ENCODE measurements around the gene DUSP23. TPM values are rescaled to one million over a fixed set of nuclear protein-coding genes. Genes with fewer than 3 reads are reported as not detected.

Gene DUSP23
- total RNA-seq, 1 experiment from 2014 or later, result 31.0 TPM

GRCh38 chr1:159823406-159823805 is 42.6 kb downstream of the DUSP23 start:
- Histone ChIP-seq H3K4me1 (ENCODE audit: insufficient read depth, low read length, poor library complexity, severe bottlenecking) (peaks cover 7% of the 10 kb centered on the region), H3K27me3 (replicated peaks; ENCODE audit: insufficient read depth, low read depth, low read length, poor library complexity) (no peaks in the 10 kb centered on the region), H3K27ac (ENCODE audit: low read depth, low read length, poor library complexity, severe bottlenecking) (no peak overlapping the region), H3K4me3 (ENCODE audit: low read depth, low read length, poor library complexity, severe bottlenecking) (no peak overlapping the region), H3K9me3 (ENCODE audit: low read depth, low read length, poor library complexity, severe bottlenecking) (no peaks in the 10 kb centered on the region), H3K36me3 (ENCODE audit: insufficient read depth, low read length, poor library complexity, severe bottlenecking) (no peaks in the 10 kb centered on the region)
- DNase-seq (ENCODE audit: low spot score), result no peak
- TF ChIP-seq, protein P1, sequence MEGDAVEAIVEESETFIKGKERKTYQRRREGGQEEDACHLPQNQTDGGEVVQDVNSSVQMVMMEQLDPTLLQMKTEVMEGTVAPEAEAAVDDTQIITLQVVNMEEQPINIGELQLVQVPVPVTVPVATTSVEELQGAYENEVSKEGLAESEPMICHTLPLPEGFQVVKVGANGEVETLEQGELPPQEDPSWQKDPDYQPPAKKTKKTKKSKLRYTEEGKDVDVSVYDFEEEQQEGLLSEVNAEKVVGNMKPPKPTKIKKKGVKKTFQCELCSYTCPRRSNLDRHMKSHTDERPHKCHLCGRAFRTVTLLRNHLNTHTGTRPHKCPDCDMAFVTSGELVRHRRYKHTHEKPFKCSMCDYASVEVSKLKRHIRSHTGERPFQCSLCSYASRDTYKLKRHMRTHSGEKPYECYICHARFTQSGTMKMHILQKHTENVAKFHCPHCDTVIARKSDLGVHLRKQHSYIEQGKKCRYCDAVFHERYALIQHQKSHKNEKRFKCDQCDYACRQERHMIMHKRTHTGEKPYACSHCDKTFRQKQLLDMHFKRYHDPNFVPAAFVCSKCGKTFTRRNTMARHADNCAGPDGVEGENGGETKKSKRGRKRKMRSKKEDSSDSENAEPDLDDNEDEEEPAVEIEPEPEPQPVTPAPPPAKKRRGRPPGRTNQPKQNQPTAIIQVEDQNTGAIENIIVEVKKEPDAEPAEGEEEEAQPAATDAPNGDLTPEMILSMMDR (conservative IDR thresholded peaks at IDR 0.05; ENCODE audit: low read depth, low read length), result no peak
- TF ChIP-seq EZH2 (IDR thresholded peaks at IDR 0.05; ENCODE audit: borderline replicate concordance, low read depth, low read length, poor library complexity, severe bottlenecking), result no peak
- CTCF ChIA-PET, result no interaction called here
- POLR2A ChIA-PET (ENCODE audit: low non-redundant PET), result no interaction called here
- no TSS peak for BruUV-seq (replicated peaks)
- intact Hi-C loops (cut with micrococcal nuclease; ENCODE audit: unreplicated experiment), result no loop called here

- Histone ChIP-seq H3K4me1 (ENCODE audit: insufficient read depth, low read length, poor library complexity, severe bottlenecking) (peaks cover 7% of the 10 kb centered on the region), H3K9me3 (ENCODE audit: low read depth, low read length, poor library complexity, severe bottlenecking) (no peaks in the 10 kb centered on the region), H3K4me3 (ENCODE audit: low read depth, low read length, poor library complexity, severe bottlenecking) (no peak overlapping the region), H3K36me3 (ENCODE audit: insufficient read depth, low read length, poor library complexity, severe bottlenecking) (no peaks in the 10 kb centered on the region), H3K27ac (ENCODE audit: low read depth, low read length, poor library complexity, severe bottlenecking) (no peak overlapping the region), H3K27me3 (replicated peaks; ENCODE audit: insufficient read depth, low read depth, low read length, poor library complexity) (no peaks in the 10 kb centered on the region)
- no peak for TF ChIP-seq EZH2 (IDR thresholded peaks at IDR 0.05; ENCODE audit: borderline replicate concordance, low read depth, low read length, poor library complexity, severe bottlenecking)
- TF ChIP-seq, protein P1 (conservative IDR thresholded peaks at IDR 0.05; ENCODE audit: low read depth, low read length), result no peak
- CTCF ChIA-PET, result no interaction called here
- intact Hi-C loops (cut with micrococcal nuclease; ENCODE audit: unreplicated experiment), result no loop called here
- POLR2A ChIA-PET (ENCODE audit: low non-redundant PET), result no interaction called here
- DNase-seq (ENCODE audit: low spot score), result no peak
- BruUV-seq (replicated peaks), result no TSS peak
These were observed 44.8 kb downstream of the DUSP23 start for GRCh38 chr1:159825564-159825963.

DNA sequence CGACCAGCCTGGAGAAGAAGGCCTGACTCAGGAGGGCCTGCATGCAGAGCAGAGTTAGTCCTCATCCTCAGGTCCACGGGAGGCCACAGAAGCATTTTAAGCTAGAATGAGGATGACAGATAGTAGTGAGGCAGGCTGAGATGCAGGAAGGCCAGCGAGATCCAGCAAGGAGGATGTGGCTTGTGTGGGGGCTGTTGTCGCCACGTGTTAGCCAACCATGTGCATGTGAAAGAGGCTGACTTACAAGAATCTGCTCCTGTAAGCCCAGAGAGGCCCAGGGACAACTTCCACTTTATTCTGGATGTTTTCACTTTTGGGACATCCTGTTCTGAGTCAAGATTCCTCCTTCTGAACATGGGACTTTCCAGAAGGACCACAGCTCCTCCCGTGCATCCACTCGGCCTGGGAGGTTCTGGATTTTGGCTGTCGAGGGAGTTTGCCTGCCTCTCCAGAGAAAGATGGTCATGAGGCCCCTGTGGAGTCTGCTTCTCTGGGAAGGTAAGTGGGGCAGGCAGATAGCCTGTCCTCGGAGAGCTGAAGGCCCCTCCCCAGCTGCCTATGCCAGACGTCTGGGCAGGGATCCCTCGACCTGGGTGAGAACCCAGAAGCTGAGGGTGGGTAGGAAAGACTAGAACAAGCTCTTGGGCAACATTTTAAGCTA is 45.8 kb downstream of the DUSP23 start, which contains the start of gene SLAMF8:
TSS of gene SLAMF8 (plus strand) at position 433 of the 661 bp plus-strand sequence. CDS start at position 459, 26 bp downstream.
- no peaks in the 10 kb centered on the region for H3K27me3 ChIP-seq (replicated peaks; ENCODE audit: insufficient read depth, low read depth, low read length, poor library complexity)
- CTCF ChIA-PET, result no interaction called here
- H3K9me3 ChIP-seq (ENCODE audit: low read depth, low read length, poor library complexity, severe bottlenecking), result no peaks in the 10 kb centered on the region
- intact Hi-C loops (cut with micrococcal nuclease; ENCODE audit: unreplicated experiment), result no loop called here
- no peaks in the 10 kb centered on the region for H3K36me3 ChIP-seq (ENCODE audit: insufficient read depth, low read length, poor library complexity, severe bottlenecking)
- peaks cover 16% of the 10 kb centered on the region for H3K4me1 ChIP-seq (ENCODE audit: insufficient read depth, low read length, poor library complexity, severe bottlenecking)
- TF ChIP-seq, protein P1 (conservative IDR thresholded peaks at IDR 0.05; ENCODE audit: low read depth, low read length), result no peak
- no peak for TF ChIP-seq EZH2 (IDR thresholded peaks at IDR 0.05; ENCODE audit: borderline replicate concordance, low read depth, low read length, poor library complexity, severe bottlenecking)
- H3K4me3 ChIP-seq (ENCODE audit: low read depth, low read length, poor library complexity, severe bottlenecking), result no peak within 1 kb of the TSS
- no TSS peak for BruUV-seq (replicated peaks)
- POLR2A ChIA-PET (ENCODE audit: low non-redundant PET), result no interaction called here
- no peak within 1 kb of the TSS for H3K27ac ChIP-seq (ENCODE audit: low read depth, low read length, poor library complexity, severe bottlenecking)
- no peak for DNase-seq (ENCODE audit: low spot score)
